GM23248 (cell line): ENCODE data around the gene FLVCR1. TPM values are rescaled to one million over a fixed set of nuclear protein-coding genes. Genes with fewer than 3 reads are reported as not detected.
A peak's percentile ranks its signal among the peaks of the same experiment; 100 is the strongest.

Experiments used
- DNase-seq: peaks from one replicate; pipeline ENCODE4 v3.0.0-alpha.2; 2015
- H2AFZ ChIP-seq: fragments of 200-600 bp; sonication (generic); 2 replicates; pipeline ENCODE4 v1.6.1; 2016; ENCODE audit warnings: antibody characterized with exemption
- H3F3A ChIP-seq: fragments of 200-600 bp; sonication (generic); 2 replicates; pipeline ENCODE4 v1.6.1; 2016; ENCODE audit warnings: mild to moderate bottlenecking, antibody characterized with exemption, mixed run types; ENCODE audit not compliant: insufficient read depth
- H3K27ac ChIP-seq: fragments of 200-600 bp; sonication (generic); 2 replicates; pipeline ENCODE4 v1.5.1; 2016; ENCODE audit warnings: mild to moderate bottlenecking
- H3K27me3 ChIP-seq: fragments of 200-600 bp; sonication (generic); replicated peaks from 2 replicates; pipeline ENCODE4 v1.6.1; 2016; ENCODE audit warnings: mild to moderate bottlenecking; ENCODE audit not compliant: insufficient read depth
- H3K36me3 ChIP-seq: fragments of 200-600 bp; sonication (generic); 2 replicates; pipeline ENCODE4 v1.6.1; 2016; ENCODE audit warnings: low read depth, mild to moderate bottlenecking
- H3K4me1 ChIP-seq: fragments of 200-600 bp; sonication (generic); 2 replicates; pipeline ENCODE4 v1.6.1; 2016; ENCODE audit warnings: mild to moderate bottlenecking; ENCODE audit not compliant: insufficient read depth
- H3K4me2 ChIP-seq: fragments of 200-600 bp; sonication (generic); one replicate; pipeline ENCODE4 v1.6.1; 2016; ENCODE audit warnings: mild to moderate bottlenecking; ENCODE audit not compliant: unreplicated experiment
- H3K4me3 ChIP-seq: fragments of 200-600 bp; sonication (generic); 2 replicates; pipeline ENCODE4 v1.5.1; 2016; ENCODE audit warnings: mild to moderate bottlenecking
- H3K79me2 ChIP-seq: fragments of 200-600 bp; sonication (generic); 2 replicates; pipeline ENCODE4 v1.6.1; 2016; ENCODE audit warnings: mild to moderate bottlenecking; ENCODE audit not compliant: insufficient read depth
- H3K9ac ChIP-seq: fragments of 200-600 bp; sonication (generic); 2 replicates; pipeline ENCODE4 v1.6.1; 2016; ENCODE audit warnings: mild to moderate bottlenecking
- H3K9me2 ChIP-seq: fragments of 200-600 bp; sonication (generic); 2 replicates; pipeline ENCODE4 v1.6.1; 2016; ENCODE audit warnings: mixed run types, mild to moderate bottlenecking, moderate library complexity; ENCODE audit not compliant: insufficient read depth
- H3K9me3 ChIP-seq: fragments of 200-600 bp; sonication (generic); one replicate; pipeline ENCODE4 v1.6.1; 2017; ENCODE audit warnings: low read depth
- H4K20me1 ChIP-seq: fragments of 200-600 bp; sonication (generic); 2 replicates; pipeline ENCODE4 v1.6.0; 2016; ENCODE audit not compliant: insufficient read depth
- EZH2 ChIP-seq: fragments of 200-600 bp; sonication (generic); IDR thresholded peaks from 2 replicates; pipeline ENCODE4 v1.6.1; 2018; ENCODE audit warnings: antibody characterized with exemption, mild to moderate bottlenecking; ENCODE audit not compliant: insufficient read depth, poor library complexity, severe bottlenecking
- EZH2phosphoT487 ChIP-seq: fragments of 200-600 bp; sonication (generic); IDR thresholded peaks from 2 replicates; pipeline ENCODE4 v1.6.1; 2018; ENCODE audit warnings: antibody characterized with exemption, moderate library complexity, mild to moderate bottlenecking, low read depth; ENCODE audit not compliant: insufficient read depth
- WGBS, 2 experiments: methylation state at CpG; one replicate each; pipeline ENCODE4 v1.1.6; 2015 to 2017; ENCODE audit warnings: low lambda C conversion rate in 2 of 2, low coverage in 1 of 2; ENCODE audit errors: missing lambda C conversion rate in 2 of 2; 5-methylcytosine and 5-hydroxymethylcytosine counted together
- in situ Hi-C: fragments of 300-500 bp; cut with MboI; formaldehyde crosslinking; loops from 2 replicates; pipeline ENCODE4 v1.15.0; 2020
- polyA plus RNA-seq: library from polyadenylated mRNA; unstranded; fragments of >200 nt; fragmentation: Nextera tagmentation; extraction: Ambion mirVana; gene quantifications from 2 replicates; pipeline ENCODE4 v1.2.1, GENCODE V29; 2016
- total RNA-seq: library from RNA; depleted of rRNA; stranded (reverse); fragments of >200 nt; shearing (Covaris generic); gene quantifications from 2 replicates; pipeline ENCODE4 v1.2.3, GENCODE V29; 2014

The FLVCR1 gene
- total and polyA plus RNA-seq, 2 experiments from 2014 or later: 0.86 to 4.2 TPM

DNA sequence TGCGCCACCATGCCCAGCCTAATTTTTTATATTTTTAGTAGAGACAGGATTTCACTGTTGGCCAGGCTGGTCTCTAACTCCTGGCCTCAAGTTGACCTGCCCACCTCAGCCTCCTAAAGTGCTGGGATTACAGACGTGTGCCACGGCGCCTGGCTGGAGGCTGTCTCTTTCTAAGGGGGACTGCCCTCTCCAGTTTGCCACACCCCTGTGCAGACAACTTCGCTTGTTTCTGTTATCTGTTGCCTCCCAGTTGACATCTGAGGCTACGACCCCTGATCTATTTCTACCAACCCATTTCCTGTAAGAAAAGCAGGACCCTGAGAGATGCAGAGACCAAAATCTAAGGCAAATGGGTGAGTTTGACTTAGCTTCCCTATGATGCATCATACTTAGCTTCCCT lies 68.3 kb downstream of the FLVCR1 start:
- Histone ChIP-seq H3K9me2 (no peaks in the 10 kb centered on the region), H3K27me3 (peaks cover 13% of the 10 kb centered on the region), H3K27ac (no peak overlapping the region), H3F3A (peaks cover 10% of the 10 kb centered on the region; the same call in 1 of the 2 replicates), H3K4me3 (no peak overlapping the region), H3K4me2 (no peak overlapping the region), H3K36me3 (no peaks in the 10 kb centered on the region), H4K20me1 (no peaks in the 10 kb centered on the region), H3K79me2 (no peaks in the 10 kb centered on the region), H3K4me1 (peaks cover 18% of the 10 kb centered on the region), H2AFZ (no peak overlapping the region), H3K9me3 (no peaks in the 10 kb centered on the region), H3K9ac (no peak overlapping the region)
- WGBS, 2 experiments: 97 to 99% methylated on average over 6 of the region's 6 CpGs
- DNase-seq: no peak
- no peak for TF ChIP-seq EZH2phosphoT487
- TF ChIP-seq EZH2: no peak
- in situ Hi-C loops: no loop called here

- Histone ChIP-seq H3K27ac (no peak overlapping the region), H3K9ac (no peak overlapping the region), H3K4me2 (no peak overlapping the region), H2AFZ (no peak overlapping the region), H3K9me3 (no peaks in the 10 kb centered on the region), H3F3A (peaks cover 10% of the 10 kb centered on the region; the same call in 1 of the 2 replicates), H4K20me1 (no peaks in the 10 kb centered on the region), H3K79me2 (no peaks in the 10 kb centered on the region), H3K4me3 (no peak overlapping the region), H3K9me2 (no peaks in the 10 kb centered on the region), H3K36me3 (no peaks in the 10 kb centered on the region), H3K4me1 (peaks cover 18% of the 10 kb centered on the region), H3K27me3 (no peaks in the 10 kb centered on the region)
- in situ Hi-C loops: no loop called here
- DNase-seq: peak; percentile 48
- 53 to 55% methylated on average over 10 of the region's 10 CpGs for WGBS, 2 experiments
- TF ChIP-seq EZH2phosphoT487 (no peak), EZH2 (no peak)
Observed at GRCh38 chr1:212928323-212929291, 70.5 kb downstream of the FLVCR1 start.

DNA sequence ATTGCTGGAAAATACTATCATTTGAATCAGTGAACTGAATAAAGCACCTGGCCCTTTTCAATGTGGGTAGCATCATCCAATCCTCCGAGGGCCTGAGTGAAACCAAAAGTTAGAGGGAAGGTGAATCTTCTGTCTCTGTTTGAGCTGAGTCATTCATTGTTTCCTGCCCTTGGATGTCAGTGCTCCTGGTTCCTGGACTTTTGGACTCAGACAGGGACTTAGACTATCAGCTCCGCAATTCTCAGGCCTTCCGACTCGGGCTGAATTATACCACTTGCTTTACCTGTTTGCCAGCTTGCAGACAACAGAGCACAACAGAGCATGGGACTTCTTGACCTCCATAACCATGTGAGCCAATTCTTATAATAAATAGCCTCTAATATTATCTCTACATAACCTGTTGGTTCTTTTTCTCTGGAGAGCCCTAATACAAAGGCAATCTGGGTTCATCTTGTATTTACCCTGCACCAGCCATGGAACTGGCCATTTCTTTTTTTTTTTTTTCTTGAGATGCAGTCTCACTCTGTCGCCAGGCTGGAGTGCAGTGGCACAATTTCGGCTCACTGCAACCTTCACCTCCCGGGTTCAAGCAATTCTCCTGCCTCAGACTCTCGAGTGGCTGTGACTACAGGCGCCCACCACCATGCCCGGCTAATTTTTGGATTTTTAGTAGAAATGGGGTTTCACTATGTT lies 73.1 kb downstream of the FLVCR1 start:
- no peaks in the 10 kb centered on the region for H3K9me2 ChIP-seq
- no peak for TF ChIP-seq EZH2
- TF ChIP-seq EZH2phosphoT487: no peak
- no peaks in the 10 kb centered on the region for H3F3A ChIP-seq
- no peak overlapping the region for H3K9ac ChIP-seq
- H3K4me2 ChIP-seq: no peak overlapping the region
- no peaks in the 10 kb centered on the region for H3K79me2 ChIP-seq
- 72 to 73% methylated on average over 10 of the region's 10 CpGs for WGBS, 2 experiments
- no peaks in the 10 kb centered on the region for H3K4me1 ChIP-seq
- H4K20me1 ChIP-seq: no peaks in the 10 kb centered on the region
- DNase-seq: no peak
- no peak overlapping the region for H2AFZ ChIP-seq
- H3K36me3 ChIP-seq: no peaks in the 10 kb centered on the region
- in situ Hi-C loops: no loop called here
- H3K27ac ChIP-seq: no peak overlapping the region
- H3K27me3 ChIP-seq: peaks cover 5% of the 10 kb centered on the region; the same call in 1 of the 2 replicates
- no peaks in the 10 kb centered on the region for H3K9me3 ChIP-seq
- H3K4me3 ChIP-seq: no peak overlapping the region

DNA sequence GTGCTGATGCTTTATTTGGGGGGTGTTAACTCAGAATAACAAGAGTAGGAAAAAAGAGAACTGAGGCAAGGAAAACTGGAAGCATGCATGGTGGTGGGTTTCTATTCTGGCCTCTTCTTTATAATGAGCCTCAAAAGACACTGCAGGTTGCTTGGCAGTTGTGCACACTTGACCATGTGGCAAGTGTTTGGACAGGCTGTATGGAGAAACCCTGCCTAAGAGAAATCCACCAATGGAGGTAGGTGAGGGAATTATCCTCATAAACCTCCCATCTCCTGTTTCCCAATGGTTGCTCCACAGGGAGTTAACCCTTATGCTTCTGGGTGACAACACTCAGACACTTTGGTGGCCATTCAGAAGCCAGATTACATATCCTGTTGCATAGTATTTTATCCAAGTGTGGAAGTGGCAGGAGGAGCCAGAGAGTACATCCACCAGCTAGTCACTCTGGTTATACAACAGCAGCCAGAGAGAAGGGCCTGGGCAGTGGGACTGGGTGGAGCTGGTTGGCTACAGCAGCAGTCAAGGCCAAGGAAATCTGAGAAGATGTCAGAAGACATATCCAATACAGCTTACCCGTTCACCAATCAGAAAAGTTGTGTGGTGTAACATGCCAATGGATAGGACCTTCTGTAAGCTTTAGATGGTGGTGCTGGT lies 75.9 kb downstream of the FLVCR1 start:
- no peaks in the 10 kb centered on the region for H3K4me1 ChIP-seq
- TF ChIP-seq EZH2: no peak
- TF ChIP-seq EZH2phosphoT487: no peak
- H4K20me1 ChIP-seq: no peaks in the 10 kb centered on the region
- no peaks in the 10 kb centered on the region for H3K9me2 ChIP-seq
- no peak overlapping the region for H2AFZ ChIP-seq
- no peak overlapping the region for H3K27ac ChIP-seq
- H3K27me3 ChIP-seq: peaks cover 5% of the 10 kb centered on the region; the same call in 1 of the 2 replicates
- 0 to 7% methylated on average over 1 of the region's 1 CpG for WGBS, 2 experiments
- no peaks in the 10 kb centered on the region for H3K9me3 ChIP-seq
- no peaks in the 10 kb centered on the region for H3F3A ChIP-seq
- no peak overlapping the region for H3K9ac ChIP-seq
- H3K4me2 ChIP-seq: no peak overlapping the region
- no peaks in the 10 kb centered on the region for H3K36me3 ChIP-seq
- H3K79me2 ChIP-seq: no peaks in the 10 kb centered on the region
- in situ Hi-C loops: no loop called here
- no peak for DNase-seq
- no peak overlapping the region for H3K4me3 ChIP-seq
